RKO (cell line): ENCODE results near the gene ARHGEF2.
"Not testable (repeated sequence)": the region's sequence is repeated elsewhere in the genome, so short reads cannot be mapped to it uniquely, and the experiment has no call there.

Experiments
- DNase-seq: peaks from one replicate; pipeline ENCODE4 v3.0.0-alpha.2; 2016; ENCODE audit warnings: low spot score

Gene ARHGEF2

GRCh38 chr1:155942578-155943141, 35.7 kb downstream of the ARHGEF2 start:
- no peak for DNase-seq

GRCh38 chr1:155941845-155942531, 36.4 kb downstream of the ARHGEF2 start:
- DNase-seq, result no peak

- DNase-seq, result no peak
Measured at GRCh38 chr1:155940993-155941844, 37.1 kb downstream of the ARHGEF2 start, which contains the start of gene RXFP4. TSS of gene RXFP4 (plus strand) at chr1:155941638. CDS start at chr1:155941710, 72 bp downstream.

GRCh38 chr1:155940482-155940992, 37.8 kb downstream of the ARHGEF2 start:
- no peak for DNase-seq

GRCh38 chr1:155938220-155938627, 40.1 kb downstream of the ARHGEF2 start:
- peak; percentile 79 for DNase-seq

- peak; percentile 58 for DNase-seq
Measured at GRCh38 chr1:155934936-155935590, 43.3 kb downstream of the ARHGEF2 start.

- peak; percentile 99 for DNase-seq
Measured at GRCh38 chr1:155934097-155934935, 44.0 kb downstream of the ARHGEF2 start, which contains the start of gene KHDC4. TSS of gene KHDC4 (minus strand) at chr1:155934413. CDS start at chr1:155934373, 40 bp downstream.

GRCh38 chr1:155933591-155934096, 44.7 kb downstream of the ARHGEF2 start:
- DNase-seq, result peak; percentile 43

- DNase-seq, result peak; percentile 83
Measured at GRCh38 chr1:155932487-155932886, 45.9 kb downstream of the ARHGEF2 start.

GRCh38 chr1:155932081-155932480, 46.3 kb downstream of the ARHGEF2 start:
- DNase-seq, result peak; percentile 63

- no peak for DNase-seq
Measured at GRCh38 chr1:155931332-155932038, 46.9 kb downstream of the ARHGEF2 start.

GRCh38 chr1:155930725-155931124, 47.6 kb downstream of the ARHGEF2 start:
- not testable (repeated sequence) for DNase-seq

GRCh38 chr1:155929057-155929456, 49.3 kb downstream of the ARHGEF2 start:
- peak; percentile 41 for DNase-seq

GRCh38 chr1:155925506-155925905, 52.8 kb downstream of the ARHGEF2 start:
- DNase-seq, result no peak

- no peak for DNase-seq
Measured at GRCh38 chr1:155920717-155921116, 57.6 kb downstream of the ARHGEF2 start.

- DNase-seq, result no peak
Measured at GRCh38 chr1:155919801-155920200, 58.5 kb downstream of the ARHGEF2 start.

GRCh38 chr1:155918660-155919059, 59.7 kb downstream of the ARHGEF2 start:
- no peak for DNase-seq

- no peak for DNase-seq
Measured at GRCh38 chr1:155913969-155914757, 64.2 kb downstream of the ARHGEF2 start.

- DNase-seq, result no peak
Measured at GRCh38 chr1:155912056-155912536, 66.3 kb downstream of the ARHGEF2 start.
